IMR-90 (cell line): Measurements from ENCODE around the gene RPS5. TPM values are rescaled to one million over a fixed set of nuclear protein-coding genes. Genes with fewer than 3 reads are reported as not detected.

Source experiments
- SMC3 ChIP-seq: fragments of 150-350 bp; IDR thresholded peaks from 2 replicates; pipeline ENCODE4 v1.6.1; 2016; ENCODE audit warnings: low read depth, mild to moderate bottlenecking, antibody characterized with exemption, low read length, moderate library complexity
- polyA plus RNA-seq, 3 experiments: library from polyadenylated mRNA; depleted of rRNA; stranded (reverse); fragments of >200 nt; gene quantifications; 2 replicates each; pipeline ENCODE4 v1.2.3, GENCODE V29; 2012; ENCODE audit warnings: low replicate concordance in 1 of 3
- total RNA-seq: library from RNA; depleted of rRNA; stranded (reverse); fragments of >200 nt; gene quantifications from 2 replicates; pipeline ENCODE4 v1.2.3, GENCODE V29; 2012
- TF ChIP-seq, protein P1 (sequence below): conservative IDR thresholded peaks from 2 replicates; pipeline ENCODE4 v1.5.1; 2012; ENCODE audit warnings: mild to moderate bottlenecking, low read depth, low read length, improper control_type of control experiment
- TF ChIP-seq, protein P2 (sequence below): fragments of 150-350 bp; IDR thresholded peaks from 2 replicates; pipeline ENCODE4 v1.6.1; 2016; ENCODE audit warnings: low read depth, mild to moderate bottlenecking, low read length, moderate library complexity, borderline replicate concordance

RPS5 gene
- total and polyA plus RNA-seq, 2 of the 4 experiments (the other 2 are of a cell fraction): 3,265 to 5,858 TPM

GRCh38 chr19:58352760-58353671 lies 34.1 kb upstream of the RPS5 start, which contains the start of gene A1BG (continued):
- TF ChIP-seq, protein P1, sequence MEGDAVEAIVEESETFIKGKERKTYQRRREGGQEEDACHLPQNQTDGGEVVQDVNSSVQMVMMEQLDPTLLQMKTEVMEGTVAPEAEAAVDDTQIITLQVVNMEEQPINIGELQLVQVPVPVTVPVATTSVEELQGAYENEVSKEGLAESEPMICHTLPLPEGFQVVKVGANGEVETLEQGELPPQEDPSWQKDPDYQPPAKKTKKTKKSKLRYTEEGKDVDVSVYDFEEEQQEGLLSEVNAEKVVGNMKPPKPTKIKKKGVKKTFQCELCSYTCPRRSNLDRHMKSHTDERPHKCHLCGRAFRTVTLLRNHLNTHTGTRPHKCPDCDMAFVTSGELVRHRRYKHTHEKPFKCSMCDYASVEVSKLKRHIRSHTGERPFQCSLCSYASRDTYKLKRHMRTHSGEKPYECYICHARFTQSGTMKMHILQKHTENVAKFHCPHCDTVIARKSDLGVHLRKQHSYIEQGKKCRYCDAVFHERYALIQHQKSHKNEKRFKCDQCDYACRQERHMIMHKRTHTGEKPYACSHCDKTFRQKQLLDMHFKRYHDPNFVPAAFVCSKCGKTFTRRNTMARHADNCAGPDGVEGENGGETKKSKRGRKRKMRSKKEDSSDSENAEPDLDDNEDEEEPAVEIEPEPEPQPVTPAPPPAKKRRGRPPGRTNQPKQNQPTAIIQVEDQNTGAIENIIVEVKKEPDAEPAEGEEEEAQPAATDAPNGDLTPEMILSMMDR: no peak
- TF ChIP-seq SMC3: no peak
- TF ChIP-seq, protein P2, sequence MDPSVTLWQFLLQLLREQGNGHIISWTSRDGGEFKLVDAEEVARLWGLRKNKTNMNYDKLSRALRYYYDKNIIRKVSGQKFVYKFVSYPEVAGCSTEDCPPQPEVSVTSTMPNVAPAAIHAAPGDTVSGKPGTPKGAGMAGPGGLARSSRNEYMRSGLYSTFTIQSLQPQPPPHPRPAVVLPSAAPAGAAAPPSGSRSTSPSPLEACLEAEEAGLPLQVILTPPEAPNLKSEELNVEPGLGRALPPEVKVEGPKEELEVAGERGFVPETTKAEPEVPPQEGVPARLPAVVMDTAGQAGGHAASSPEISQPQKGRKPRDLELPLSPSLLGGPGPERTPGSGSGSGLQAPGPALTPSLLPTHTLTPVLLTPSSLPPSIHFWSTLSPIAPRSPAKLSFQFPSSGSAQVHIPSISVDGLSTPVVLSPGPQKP: no peak
